GM12878 (cell line): ENCODE results near the gene RAB22A. TPM values are rescaled to one million over a fixed set of nuclear protein-coding genes. Genes with fewer than 3 reads are reported as not detected.
A peak's percentile ranks its signal among the peaks of the same experiment; 100 is the strongest.

ENCODE experiments used
- ATAC-seq: fragments of 200-7000 bp; cut with Tn5 transposase; 3 replicates; pipeline ENCODE4 v1.9.1; 2020; ENCODE audit warnings: mild to moderate bottlenecking, moderate library complexity
- BruUV-seq: library from RNA; stranded (reverse); fragments of 400-500 nt; replicated peaks from 2 replicates; lab custom pipeline; 2021; lab: Mats Ljungman, UMichigan
- CTCF ChIA-PET: fragments of 300-600 bp; sonication (Branson Sonifier 250); formaldehyde crosslinking; extraction: SDS; loops from one replicate; lab custom pipeline; 2021; ENCODE audit warnings: inconsistent platforms; lab: Yijun Ruan, JAX
- POLR2A ChIA-PET: fragments of 350-600 bp; formaldehyde crosslinking; extraction: SDS; loops from one replicate; lab custom pipeline; 2021; ENCODE audit warnings: inconsistent platforms; lab: Charles Lee
- RAD21 ChIA-PET: fragments of 300-600 bp; sonication (Branson Sonifier 250); formaldehyde crosslinking; loops from one replicate; lab custom pipeline; 2023; ENCODE audit warnings: antibody characterized with exemption; ENCODE audit not compliant: unreplicated experiment; lab: Charles Lee
- SMC1A ChIA-PET: fragments of 300-600 bp; sonication (Branson Sonifier 250); formaldehyde crosslinking; loops from one replicate; lab custom pipeline; 2023; ENCODE audit not compliant: unreplicated experiment, uncharacterized antibody; lab: Charles Lee
- DNase-seq: peaks from one replicate; pipeline ENCODE4 v3.0.0-alpha.2; 2011; ENCODE audit warnings: low read depth, low spot score
- FAIRE-seq: peaks from 3 replicates; lab custom pipeline; 2011; peaks lifted over from hg19 to GRCh38; lab: Jason Lieb, UNC
- H2AFZ ChIP-seq: 2 replicates; pipeline ENCODE4 v1.6.0; 2011; ENCODE audit warnings: low read depth, low read length, control low read depth; ENCODE audit not compliant: control insufficient read depth
- H3K27ac ChIP-seq: 2 replicates; pipeline ENCODE4 v1.5.1; 2011; ENCODE audit warnings: control low read depth; ENCODE audit not compliant: control insufficient read depth, insufficient read depth
- H3K27me3 ChIP-seq, 2 experiments: replicated peaks in 1 of 2; 2 replicates each; pipeline versions ENCODE4 v1.6.0 to v1.6.1; 2011; ENCODE audit warnings: low read length in 1 of 2; ENCODE audit not compliant: control insufficient read depth in 2 of 2, insufficient read depth in 2 of 2
- H3K36me3 ChIP-seq, 2 experiments: 2 replicates each; pipeline ENCODE4 v1.5.1; 2011; ENCODE audit warnings: low read length in 1 of 2; ENCODE audit not compliant: control insufficient read depth in 2 of 2, insufficient read depth in 2 of 2
- H3K4me1 ChIP-seq: 2 replicates; pipeline ENCODE4 v1.6.1; 2011; ENCODE audit warnings: mild to moderate bottlenecking, low read length, moderate library complexity, mixed read lengths; ENCODE audit not compliant: control insufficient read depth, insufficient read depth
- H3K4me2 ChIP-seq: 2 replicates; pipeline ENCODE4 v1.6.0; 2011; ENCODE audit warnings: control low read depth; ENCODE audit not compliant: control insufficient read depth, insufficient read depth
- H3K4me3 ChIP-seq: fragments of 200-600 bp; sonication (generic); 2 replicates; pipeline ENCODE4 v1.5.1; 2016
- H3K79me2 ChIP-seq: 2 replicates; pipeline ENCODE4 v1.6.0; 2011; ENCODE audit warnings: low read length; ENCODE audit not compliant: control insufficient read depth, insufficient read depth
- H3K9ac ChIP-seq: 2 replicates; pipeline ENCODE4 v1.8.0; 2011; ENCODE audit warnings: low read length, control low read depth, mixed read lengths; ENCODE audit not compliant: control insufficient read depth, insufficient read depth
- H3K9me3 ChIP-seq: replicated peaks from 3 replicates; pipeline ENCODE4 v1.5.1; 2011; ENCODE audit warnings: mild to moderate bottlenecking, low read length; ENCODE audit not compliant: control insufficient read depth, insufficient read depth
- H4K20me1 ChIP-seq: 2 replicates; pipeline ENCODE4 v1.6.0; 2011; ENCODE audit not compliant: control insufficient read depth, insufficient read depth
- BACH1 ChIP-seq: fragments of 450-650 bp; IDR thresholded peaks from 2 replicates; pipeline ENCODE4 v1.6.1; 2017; ENCODE audit warnings: mild to moderate bottlenecking, borderline replicate concordance
- CHD2 ChIP-seq: IDR thresholded peaks from 2 replicates; pipeline ENCODE4 v1.6.1; 2011; ENCODE audit warnings: low read depth, low read length, improper control_type of control experiment, borderline replicate concordance
- IRF3 ChIP-seq: fragments of 450-650 bp; IDR thresholded peaks from 2 replicates; pipeline ENCODE4 v1.6.1; 2014; ENCODE audit warnings: mild to moderate bottlenecking
- TBL1XR1 ChIP-seq: IDR thresholded peaks from 2 replicates; pipeline ENCODE4 v1.6.1; 2012; ENCODE audit warnings: low read depth, low read length, improper control_type of control experiment
- TCF7 ChIP-seq: IDR thresholded peaks from 2 replicates; pipeline ENCODE4 v1.6.1; 2014; ENCODE audit warnings: antibody characterized with exemption, borderline replicate concordance
- ZBTB4 ChIP-seq: fragments of 450-650 bp; formaldehyde crosslinking; IDR thresholded peaks from 2 replicates; pipeline ENCODE4 v1.4.0; 2022; ENCODE audit warnings: mild to moderate bottlenecking, moderate library complexity
- ZBTB40 ChIP-seq: fragments of 450-650 bp; IDR thresholded peaks from 2 replicates; pipeline ENCODE4 v1.6.1; 2016; ENCODE audit warnings: mild to moderate bottlenecking, moderate library complexity, borderline replicate concordance
- WGBS: methylation state at CpG from one replicate; pipeline ENCODE4 v1.1.6; 2016; ENCODE audit warnings: low lambda C conversion rate; ENCODE audit not compliant: insufficient replicate concordance, insufficient coverage; ENCODE audit errors: missing lambda C conversion rate; 5-methylcytosine and 5-hydroxymethylcytosine counted together
- in situ Hi-C: fragments of 300-500 bp; cut with MboI; formaldehyde crosslinking; loops from 9 replicates; pipeline ENCODE4 v1.14.3; 2018; ENCODE audit warnings: mixed read lengths
- intact Hi-C: fragments of 100-400 bp; cut with micrococcal nuclease; formaldehyde crosslinking; loops from one replicate; pipeline ENCODE4 v1.14.2; 2022; ENCODE audit not compliant: unreplicated experiment
- polyA plus RNA-seq, 11 experiments: library from polyadenylated mRNA; depleted of rRNA in 4 of 11; unstranded in 6 of 11; stranded (reverse) in 5 of 11; fragments of >200 nt; fragmentation: Nextera tagmentation in 4 of 11; fragmentation: Illumina TruSeq in 1 of 11; extraction: Ambion mirVana in 4 of 11; extraction: Trizol in 1 of 11; gene quantifications; 1 replicate in 1 of 11; 2 replicates in 10 of 11; pipeline versions ENCODE4 v1.2.1 to v1.2.3, GENCODE V29; 2011 to 2016; ENCODE audit warnings: inconsistent platforms in 2 of 11, missing spikeins in 2 of 11, low read depth in 1 of 11
- total RNA-seq, 4 experiments: library from RNA; depleted of rRNA in 3 of 4; stranded (reverse); fragments of >200 nt in 3 of 4; fragmentation: Illumina TruSeq in 1 of 4; extraction: Trizol in 1 of 4; gene quantifications; 2 replicates each; pipeline versions ENCODE4 v1.2.1 to v1.2.3, GENCODE V29; 2013 to 2021

RAB22A gene
- total and polyA plus RNA-seq, 10 of the 15 experiments (the other 5 are each of a cell fraction or from before 2014, with no cell fraction given) = 2.7 to 12.0 (median 10.0) TPM

- no peak for TF ChIP-seq ZBTB4 (CRISPR knock-in tag)
- no peak for TF ChIP-seq BACH1
- TF ChIP-seq TBL1XR1 = no peak
- TF ChIP-seq IRF3 = no peak
- no peak for TF ChIP-seq TCF7
Measured at GRCh38 chr20:58300321-58300720, 9.2 kb upstream of the RAB22A start (continued).

DNA sequence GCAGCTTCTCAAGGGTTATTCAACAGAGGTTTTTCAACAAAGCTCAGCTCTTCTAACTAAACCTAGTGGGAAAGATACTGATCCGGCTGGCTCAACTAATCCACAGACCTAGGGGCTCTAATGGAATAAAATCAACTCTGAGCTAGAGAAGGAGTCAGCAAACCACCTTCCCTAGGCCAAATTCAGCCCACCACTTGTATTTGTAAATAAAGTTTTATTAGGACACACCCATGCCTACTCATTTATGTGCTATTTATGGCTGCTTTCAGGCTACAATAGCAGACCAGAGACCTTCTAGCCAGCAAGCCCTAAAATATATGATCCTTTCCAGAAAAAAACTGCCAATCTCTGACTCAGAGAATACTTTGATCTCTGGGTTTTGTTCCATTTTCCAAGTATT, 6.0 kb upstream of the RAB22A start:
- CTCF ChIA-PET = no interaction called here
- Histone ChIP-seq H3K27me3 (no peaks in the 10 kb centered on the region), H4K20me1 (no peaks in the 10 kb centered on the region), H3K9me3 (no peaks in the 10 kb centered on the region), H3K36me3 (no peaks in the 10 kb centered on the region), H3K4me2 (no peak overlapping the region), H2AFZ (no peak overlapping the region), H3K4me3 (no peak overlapping the region), H3K9ac (no peak overlapping the region), H3K79me2 (no peaks in the 10 kb centered on the region), H3K27ac (no peak overlapping the region), H3K4me1 (peaks cover 15% of the 10 kb centered on the region; the same call in 1 of the 2 replicates)
- no peak for TF ChIP-seq CHD2
- peak; percentile 80 for TF ChIP-seq ZBTB40
- intact Hi-C loops (loop anchor here (10.0 kb wide), 1 partner anchor 351 kb away; the partner anchor contains the start of gene STX16), in situ Hi-C loops (no loop called here)
- FAIRE-seq (no peak), ATAC-seq (no peak), DNase-seq (no peak)
- WGBS = 92% methylated on average over 1 of the region's 1 CpG
- POLR2A ChIA-PET = interaction anchor here (0.9 kb wide), 1 partner anchor 10 kb away, joined by 5 read pairs; no protein-coding TSS in a partner anchor
- no TSS peak for BruUV-seq
- RAD21 ChIA-PET = no interaction called here
- SMC1A ChIA-PET = no interaction called here
